PFSK-1 (cell line): ENCODE results near the gene SYNE3.

Source experiments
- FOXP2 ChIP-seq: optimal IDR thresholded peaks from 2 replicates; pipeline ENCODE3; 2011; ENCODE audit warnings: borderline replicate concordance, control low read depth, inconsistent platforms; ENCODE audit not compliant: insufficient read depth; ENCODE audit errors: extremely low read length, extremely low read depth
- POLR2AphosphoS5 ChIP-seq: IDR thresholded peaks from 2 replicates; pipeline ENCODE4 v1.6.1; 2012; ENCODE audit warnings: low read depth, mild to moderate bottlenecking, control low read depth, low read length, moderate library complexity
- SIN3A ChIP-seq: IDR thresholded peaks from 2 replicates; pipeline ENCODE4 v1.6.1; 2012; ENCODE audit warnings: mild to moderate bottlenecking, low read length, moderate library complexity, borderline replicate concordance; ENCODE audit not compliant: insufficient read depth
- TAF1 ChIP-seq: IDR thresholded peaks from 2 replicates; pipeline ENCODE4 v1.6.1; 2012; ENCODE audit warnings: low read length, control low read depth, borderline replicate concordance; ENCODE audit not compliant: insufficient read depth
- TF ChIP-seq, protein P1 (sequence below), 2 experiments: IDR thresholded peaks; 2 replicates each; pipeline versions ENCODE4 v1.6.1 to v1.8.0; 2011 to 2012; ENCODE audit warnings: low read depth in 2 of 2, low read length in 2 of 2, control low read depth in 1 of 2, inconsistent platforms in 1 of 2, mild to moderate bottlenecking in 1 of 2, moderate library complexity in 1 of 2; ENCODE audit not compliant: insufficient read depth in 1 of 2

SYNE3 gene

DNA sequence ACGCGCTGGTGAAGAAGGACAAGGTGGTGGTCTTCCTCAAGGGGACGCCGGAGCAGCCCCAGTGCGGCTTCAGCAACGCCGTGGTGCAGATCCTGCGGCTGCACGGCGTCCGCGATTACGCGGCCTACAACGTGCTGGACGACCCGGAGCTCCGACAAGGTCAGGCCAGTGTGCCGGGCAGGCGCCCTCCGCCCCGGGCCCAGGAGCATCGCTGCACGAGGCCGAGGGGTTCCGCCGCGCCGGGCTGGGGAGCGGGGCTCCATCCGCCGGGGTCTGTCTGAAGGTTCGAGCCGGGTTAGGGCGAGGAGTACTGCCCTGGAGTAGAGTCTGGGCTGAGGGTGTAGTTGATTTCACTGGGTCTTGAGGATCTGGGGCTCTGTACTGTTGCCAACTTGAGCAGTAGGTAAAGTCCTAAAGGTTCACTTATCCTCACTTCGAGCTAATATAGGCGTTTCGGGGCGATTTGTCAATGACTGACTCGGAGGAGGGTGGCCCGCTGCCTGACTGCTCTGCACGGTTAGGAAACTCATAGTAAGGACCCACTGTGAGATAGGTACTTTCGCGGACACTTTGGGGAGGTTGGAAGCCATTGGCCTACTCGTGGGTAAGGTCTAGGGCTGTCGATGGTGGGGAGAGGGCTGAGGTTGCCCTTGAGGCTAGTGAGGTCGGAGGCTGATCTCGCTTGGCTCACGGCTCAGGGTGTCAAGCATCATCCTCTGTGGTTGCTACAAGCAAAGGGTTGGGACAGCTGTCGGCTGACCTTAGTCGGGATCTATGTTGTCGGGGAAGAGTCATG is 19.0 kb upstream of the SYNE3 start:
- TF ChIP-seq TAF1 (no peak), FOXP2 (no peak), POLR2AphosphoS5 (no peak), SIN3A (no peak)
- TF ChIP-seq, protein P1, sequence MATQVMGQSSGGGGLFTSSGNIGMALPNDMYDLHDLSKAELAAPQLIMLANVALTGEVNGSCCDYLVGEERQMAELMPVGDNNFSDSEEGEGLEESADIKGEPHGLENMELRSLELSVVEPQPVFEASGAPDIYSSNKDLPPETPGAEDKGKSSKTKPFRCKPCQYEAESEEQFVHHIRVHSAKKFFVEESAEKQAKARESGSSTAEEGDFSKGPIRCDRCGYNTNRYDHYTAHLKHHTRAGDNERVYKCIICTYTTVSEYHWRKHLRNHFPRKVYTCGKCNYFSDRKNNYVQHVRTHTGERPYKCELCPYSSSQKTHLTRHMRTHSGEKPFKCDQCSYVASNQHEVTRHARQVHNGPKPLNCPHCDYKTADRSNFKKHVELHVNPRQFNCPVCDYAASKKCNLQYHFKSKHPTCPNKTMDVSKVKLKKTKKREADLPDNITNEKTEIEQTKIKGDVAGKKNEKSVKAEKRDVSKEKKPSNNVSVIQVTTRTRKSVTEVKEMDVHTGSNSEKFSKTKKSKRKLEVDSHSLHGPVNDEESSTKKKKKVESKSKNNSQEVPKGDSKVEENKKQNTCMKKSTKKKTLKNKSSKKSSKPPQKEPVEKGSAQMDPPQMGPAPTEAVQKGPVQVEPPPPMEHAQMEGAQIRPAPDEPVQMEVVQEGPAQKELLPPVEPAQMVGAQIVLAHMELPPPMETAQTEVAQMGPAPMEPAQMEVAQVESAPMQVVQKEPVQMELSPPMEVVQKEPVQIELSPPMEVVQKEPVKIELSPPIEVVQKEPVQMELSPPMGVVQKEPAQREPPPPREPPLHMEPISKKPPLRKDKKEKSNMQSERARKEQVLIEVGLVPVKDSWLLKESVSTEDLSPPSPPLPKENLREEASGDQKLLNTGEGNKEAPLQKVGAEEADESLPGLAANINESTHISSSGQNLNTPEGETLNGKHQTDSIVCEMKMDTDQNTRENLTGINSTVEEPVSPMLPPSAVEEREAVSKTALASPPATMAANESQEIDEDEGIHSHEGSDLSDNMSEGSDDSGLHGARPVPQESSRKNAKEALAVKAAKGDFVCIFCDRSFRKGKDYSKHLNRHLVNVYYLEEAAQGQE (IDR thresholded peaks at IDR 0.05; ENCODE audit: insufficient read depth in 1 of 2, low read depth in 2 of 2, low read length in 2 of 2): no peak

DNA sequence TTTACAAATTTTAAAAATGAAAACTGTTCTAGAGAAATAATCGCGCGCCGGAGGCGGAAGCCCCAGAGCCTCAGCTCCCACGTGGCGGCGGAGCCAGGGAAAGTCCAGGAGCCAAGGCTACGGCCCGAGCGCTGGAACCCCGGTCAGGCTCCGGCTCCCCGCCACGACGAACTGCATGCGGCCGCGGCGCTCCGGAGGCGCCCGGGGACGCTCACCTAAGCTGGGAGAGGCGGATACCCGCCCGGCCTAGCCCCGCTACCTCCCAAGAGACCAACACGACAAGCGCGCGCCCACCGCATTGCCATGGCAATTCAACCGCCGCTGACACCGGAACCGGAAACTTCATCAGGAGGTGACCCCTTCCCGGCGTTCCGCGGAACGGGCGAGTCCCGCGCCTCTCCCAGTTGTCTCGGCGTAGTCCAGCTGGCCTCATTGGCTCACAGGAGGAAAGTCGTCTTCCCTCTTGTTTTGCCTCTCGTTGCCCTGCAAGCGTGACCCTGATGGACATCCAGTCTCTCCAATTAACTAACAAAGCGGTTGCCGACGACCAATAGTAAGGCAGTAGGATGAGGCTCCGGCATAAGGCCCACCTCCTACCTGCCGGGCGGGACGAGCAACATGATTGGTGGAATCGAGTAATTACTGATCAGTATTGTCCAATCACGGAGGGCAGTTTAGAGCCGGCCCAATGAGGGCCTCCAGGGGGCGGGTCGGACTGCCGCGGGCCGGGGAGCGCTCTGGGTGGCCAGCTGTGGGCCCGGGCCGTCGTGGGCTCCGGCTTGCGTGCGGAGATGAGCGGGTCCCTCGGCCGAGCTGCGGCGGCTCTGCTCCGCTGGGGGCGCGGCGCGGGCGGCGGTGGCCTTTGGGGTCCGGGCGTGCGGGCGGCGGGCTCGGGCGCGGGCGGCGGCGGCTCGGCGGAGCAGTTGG is 18.1 kb upstream of the SYNE3 start, which contains the start of gene GLRX5:
Gene GLRX5 (plus strand): TSS at position 752 of the 927 bp plus-strand sequence. CDS start 40 bp downstream, at position 792.
- TF ChIP-seq FOXP2 (peak; percentile 50), SIN3A (peak; percentile 55; the same call in 1 of the 2 replicates), TAF1 (0 out of 2 replicates have a peak, but pooled peaks have one; percentile 64), POLR2AphosphoS5 (peak; percentile 62)
- TF ChIP-seq, protein P1 (IDR thresholded peaks at IDR 0.05; ENCODE audit: insufficient read depth in 1 of 2, low read depth in 2 of 2, low read length in 2 of 2): no peak

DNA sequence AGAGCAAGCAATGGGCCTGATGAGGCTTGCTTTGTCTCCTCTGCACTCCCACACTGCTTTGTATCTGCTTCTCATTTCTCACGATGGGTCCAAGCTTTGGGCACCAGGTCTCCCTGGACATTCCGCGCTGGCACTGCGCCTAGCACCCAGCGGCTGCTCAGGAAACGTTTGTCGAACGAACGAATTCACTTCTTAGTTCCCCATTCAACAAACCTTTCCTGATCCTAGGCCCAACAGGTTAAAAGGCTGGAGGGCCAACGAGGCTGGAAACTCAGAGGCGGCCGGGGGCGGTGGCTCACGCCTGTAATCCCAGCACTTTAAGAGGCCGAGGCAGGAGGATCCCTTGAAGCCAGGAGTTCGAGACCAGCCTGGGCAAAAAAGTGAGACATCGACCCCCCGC is 17.4 kb upstream of the SYNE3 start:
- TF ChIP-seq TAF1: no peak
- no peak for TF ChIP-seq SIN3A
- no peak for TF ChIP-seq FOXP2
- TF ChIP-seq POLR2AphosphoS5: no peak
- TF ChIP-seq, protein P1 (IDR thresholded peaks at IDR 0.05; ENCODE audit: insufficient read depth in 1 of 2, low read depth in 2 of 2, low read length in 2 of 2): no peak

DNA sequence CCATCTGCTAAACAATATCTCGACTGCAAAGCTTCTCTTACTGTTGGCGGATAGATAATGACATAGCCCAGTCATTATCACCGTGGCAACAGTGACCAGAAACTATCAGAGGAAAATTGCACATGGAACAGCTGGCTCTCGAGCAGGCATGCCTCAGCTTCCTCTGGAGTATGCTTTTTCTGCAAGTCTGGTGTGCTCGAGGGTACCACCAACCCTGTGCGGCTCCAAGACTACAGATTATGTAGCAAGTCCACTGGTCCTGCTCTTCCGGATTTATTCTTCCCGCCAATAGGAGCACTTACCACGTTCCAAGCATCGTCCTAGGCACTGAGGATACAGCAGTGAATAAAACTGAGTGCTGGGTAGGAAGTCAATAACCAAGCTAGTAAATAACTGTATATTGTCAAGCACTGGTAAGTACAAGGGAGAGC is 17.0 kb upstream of the SYNE3 start:
- TF ChIP-seq POLR2AphosphoS5: no peak
- no peak for TF ChIP-seq FOXP2
- no peak for TF ChIP-seq SIN3A
- TF ChIP-seq, protein P1 (IDR thresholded peaks at IDR 0.05; ENCODE audit: insufficient read depth in 1 of 2, low read depth in 2 of 2, low read length in 2 of 2): no peak
- TF ChIP-seq TAF1: no peak
